H1 (cell line): ENCODE data around the gene DDR1. TPM values are rescaled to one million over a fixed set of nuclear protein-coding genes. Genes with fewer than 3 reads are reported as not detected.

Experiments used
- BCL11A ChIP-seq, 2 experiments: IDR thresholded peaks; one replicate each; pipeline ENCODE4 v1.6.1; 2011; ENCODE audit warnings: low read depth in 2 of 2, low read length in 2 of 2, mild to moderate bottlenecking in 2 of 2
- CHD7 ChIP-seq: fragments of 300-600 bp; sonication (generic); IDR thresholded peaks from 2 replicates; pipeline ENCODE4 v1.7.1; 2012; ENCODE audit warnings: low read length, moderate library complexity, mild to moderate bottlenecking, inconsistent platforms; ENCODE audit not compliant: insufficient replicate concordance
- YY1 ChIP-seq: IDR thresholded peaks from 2 replicates; pipeline ENCODE4 v1.6.1; 2011; ENCODE audit warnings: low read depth, mild to moderate bottlenecking, low read length
- polyA plus RNA-seq, 7 experiments: library from polyadenylated mRNA; depleted of rRNA in 3 of 7; stranded (reverse) in 5 of 7; unstranded in 2 of 7; fragments of >200 nt in 5 of 7; fragments of 200-250 nt in 2 of 7; gene quantifications; 1 replicate in 5 of 7; 2 replicates in 1 of 7; 4 replicates in 1 of 7; pipeline versions ENCODE4 v1.2.1 to v1.2.3, GENCODE V29; 2011 to 2013; ENCODE audit warnings: missing spikeins in 2 of 7, mixed read lengths in 2 of 7
- total RNA-seq: library from RNA; stranded (reverse); fragmentation: NEBNext Ultra II Directional; extraction: Animal tissue kit (Norgen Biotek cat#: 25700); gene quantifications from 2 replicates; pipeline ENCODE4 v1.2.1, GENCODE V29; 2021

Gene DDR1
- total and polyA plus RNA-seq, 2 of the 8 experiments (the other 6 are each of a cell fraction or from before 2014, with no cell fraction given): 99.4 to 181 TPM

GRCh38 chr6:30839671-30840070 is 44.6 kb upstream of the DDR1 start (continued):
- TF ChIP-seq CHD7 (no peak), BCL11A (IDR thresholded peaks at IDR 0.05; ENCODE audit: low read depth in 2 of 2, low read length in 2 of 2) (no peak), YY1 (no peak)
